DOHH2 (cell line): ENCODE results near the gene PCDHB2.
"Not testable (repeated sequence)": the region's sequence is repeated elsewhere in the genome, so short reads cannot be mapped to it uniquely, and the experiment has no call there.

Experiments
- EZH2phosphoT487 ChIP-seq: fragments of 200-600 bp; sonication (generic); IDR thresholded peaks from 2 replicates; pipeline ENCODE4 v1.6.1; 2017; ENCODE audit warnings: borderline replicate concordance, mild to moderate bottlenecking, antibody characterized with exemption, low read length, moderate library complexity, mixed read lengths
- TF ChIP-seq, protein P1 (sequence below): fragments of 200-600 bp; sonication (generic); IDR thresholded peaks from one replicate; pipeline ENCODE4 v1.5.1; 2014; ENCODE audit warnings: antibody characterized with exemption, mild to moderate bottlenecking, low read depth, low read length; ENCODE audit not compliant: poor library complexity, severe bottlenecking

GRCh38 chr5:141096586-141096985 is 2.2 kb downstream of the PCDHB2 start:
- not testable (repeated sequence) for TF ChIP-seq EZH2phosphoT487
- TF ChIP-seq, protein P1, sequence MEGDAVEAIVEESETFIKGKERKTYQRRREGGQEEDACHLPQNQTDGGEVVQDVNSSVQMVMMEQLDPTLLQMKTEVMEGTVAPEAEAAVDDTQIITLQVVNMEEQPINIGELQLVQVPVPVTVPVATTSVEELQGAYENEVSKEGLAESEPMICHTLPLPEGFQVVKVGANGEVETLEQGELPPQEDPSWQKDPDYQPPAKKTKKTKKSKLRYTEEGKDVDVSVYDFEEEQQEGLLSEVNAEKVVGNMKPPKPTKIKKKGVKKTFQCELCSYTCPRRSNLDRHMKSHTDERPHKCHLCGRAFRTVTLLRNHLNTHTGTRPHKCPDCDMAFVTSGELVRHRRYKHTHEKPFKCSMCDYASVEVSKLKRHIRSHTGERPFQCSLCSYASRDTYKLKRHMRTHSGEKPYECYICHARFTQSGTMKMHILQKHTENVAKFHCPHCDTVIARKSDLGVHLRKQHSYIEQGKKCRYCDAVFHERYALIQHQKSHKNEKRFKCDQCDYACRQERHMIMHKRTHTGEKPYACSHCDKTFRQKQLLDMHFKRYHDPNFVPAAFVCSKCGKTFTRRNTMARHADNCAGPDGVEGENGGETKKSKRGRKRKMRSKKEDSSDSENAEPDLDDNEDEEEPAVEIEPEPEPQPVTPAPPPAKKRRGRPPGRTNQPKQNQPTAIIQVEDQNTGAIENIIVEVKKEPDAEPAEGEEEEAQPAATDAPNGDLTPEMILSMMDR = not testable (repeated sequence)
